ENCODE results near the gene ULK4. TPM values are rescaled to one million over a fixed set of nuclear protein-coding genes. Genes with fewer than 3 reads are reported as not detected.

The ULK4 gene
- total and polyA plus RNA-seq, 2 of the 4 experiments (the other 2 are of a cell fraction) = 2.7 to 5.0 TPM

GRCh38 chr3:41629072-41629471 is 332.8 kb downstream of the ULK4 start:
- no peaks in the 10 kb centered on the region for H3K4me1 ChIP-seq (ENCODE audit: control insufficient read depth, insufficient read depth, low read length)
- no peak for TF ChIP-seq NFE2L2 (IDR thresholded peaks at IDR 0.05; ENCODE audit: low read depth, low read length)
- no peak for TF ChIP-seq ELK1 (IDR thresholded peaks at IDR 0.05; ENCODE audit: borderline replicate concordance, low read depth, low read length)
- no peak for TF ChIP-seq CHD1 (IDR thresholded peaks at IDR 0.05; ENCODE audit: low read depth, low read length)
- no peak for TF ChIP-seq CEBPB (IDR thresholded peaks at IDR 0.05; ENCODE audit: low read depth, low read length)
- no peak for TF ChIP-seq SMC3 (IDR thresholded peaks at IDR 0.05; ENCODE audit: low read depth, low read length)
- TF ChIP-seq CTCF (conservative IDR thresholded peaks at IDR 0.05; ENCODE audit: low read depth, low read length) = no peak
- no peak for TF ChIP-seq RCOR1 (IDR thresholded peaks at IDR 0.05; ENCODE audit: insufficient replicate concordance, low read length)
- TF ChIP-seq RFX5 (IDR thresholded peaks at IDR 0.05; ENCODE audit: low read depth, low read length) = no peak
- TF ChIP-seq BHLHE40 (IDR thresholded peaks at IDR 0.05; ENCODE audit: low read depth, low read length) = no peak
- no peak for TF ChIP-seq MAFK (IDR thresholded peaks at IDR 0.05; ENCODE audit: low read depth, low read length)
- TF ChIP-seq RAD21 (IDR thresholded peaks at IDR 0.05; ENCODE audit: low read length) = no peak
- TF ChIP-seq FOS (IDR thresholded peaks at IDR 0.05; ENCODE audit: low read depth, low read length) = no peak
- TF ChIP-seq USF2 (IDR thresholded peaks at IDR 0.05; ENCODE audit: low read depth, low read length) = no peak
- ChIA-PET CTCF (no interaction called here), POLR2A (ENCODE audit: unreplicated experiment) (no interaction called here)
- no peak overlapping the region for H3K9ac ChIP-seq (ENCODE audit: low read depth, low read length)
- H2BK5ac ChIP-seq (ENCODE audit: low read depth, low read length, poor library complexity, severe bottlenecking) = no peak overlapping the region
- no peak overlapping the region for H3K56ac ChIP-seq (ENCODE audit: extremely low read depth, insufficient read depth, low read length)
- in situ Hi-C loops (cut with MboI; ENCODE audit: low sequenced_read_pairs) (no loop called here), intact Hi-C loops (cut with micrococcal nuclease) (no loop called here), dilution Hi-C loops (cut with HindIII; ENCODE audit: low sequenced_read_pairs, unreplicated experiment) (no loop called here)
- H4K8ac ChIP-seq (ENCODE audit: low read depth in 2 of 2, low read length in 2 of 2) = no peak overlapping the region
- no peak overlapping the region for H2AFZ ChIP-seq (replicated peaks; ENCODE audit: low read length, poor library complexity)
- H2BK120ac ChIP-seq (ENCODE audit: low read depth, low read length) = no peak overlapping the region
- no peaks in the 10 kb centered on the region for H3K27me3 ChIP-seq (ENCODE audit: control insufficient read depth, insufficient read depth, low read length)
- ATAC-seq (ENCODE audit: low read depth) = no peak
- H2AK9ac ChIP-seq (replicated peaks; ENCODE audit: low read depth, low read length, poor library complexity) = no peak overlapping the region
- H3K14ac ChIP-seq (replicated peaks; ENCODE audit: low read depth, low read length) = no peak overlapping the region
- no peak overlapping the region for H3K4me3 ChIP-seq (ENCODE audit: insufficient read depth, low read depth, low read length)
- BruUV-seq (replicated peaks) = no TSS peak
- no peak overlapping the region for H3K27ac ChIP-seq (ENCODE audit: insufficient read depth, low read length)
- H2BK15ac ChIP-seq (ENCODE audit: low read depth, low read length) = no peak overlapping the region
- no peaks in the 10 kb centered on the region for H3K36me3 ChIP-seq (ENCODE audit: control insufficient read depth, insufficient read depth, low read length)
- no peaks in the 10 kb centered on the region for H3K9me1 ChIP-seq (ENCODE audit: insufficient read depth, low read length)
- no peaks in the 10 kb centered on the region for H3K9me3 ChIP-seq (ENCODE audit: control insufficient read depth, insufficient read depth, low read length)
- no CpG with 5 or more reads among the region's 4 CpGs for WGBS, 2 experiments (ENCODE audit: extremely low coverage in 2 of 2, insufficient read length in 1 of 2)
- H4K20me1 ChIP-seq (ENCODE audit: insufficient read depth, low read length) = no peaks in the 10 kb centered on the region
- H3K79me1 ChIP-seq (ENCODE audit: low read depth in 1 of 2, low read length in 2 of 2) = no peaks in the 10 kb centered on the region
- DNase-seq = no peak
- no peak overlapping the region for H3K4me2 ChIP-seq (ENCODE audit: low read depth, low read length)
- no peak overlapping the region for H3K18ac ChIP-seq (ENCODE audit: low read depth, low read length)
- no peak overlapping the region for H2AK5ac ChIP-seq (ENCODE audit: low read depth, low read length)
- H3K4ac ChIP-seq (ENCODE audit: low read depth, low read length) = no peak overlapping the region
- no peak overlapping the region for H2BK20ac ChIP-seq (ENCODE audit: low read depth, low read length)
- no peak overlapping the region for H4K5ac ChIP-seq (ENCODE audit: low read depth, low read length)
- H3K23ac ChIP-seq (ENCODE audit: low read depth, low read length) = no peak overlapping the region
- no peak overlapping the region for H4K91ac ChIP-seq (ENCODE audit: insufficient read depth, low read depth, low read length)
